Measurements from ENCODE around the gene DNAI4.

DNA sequence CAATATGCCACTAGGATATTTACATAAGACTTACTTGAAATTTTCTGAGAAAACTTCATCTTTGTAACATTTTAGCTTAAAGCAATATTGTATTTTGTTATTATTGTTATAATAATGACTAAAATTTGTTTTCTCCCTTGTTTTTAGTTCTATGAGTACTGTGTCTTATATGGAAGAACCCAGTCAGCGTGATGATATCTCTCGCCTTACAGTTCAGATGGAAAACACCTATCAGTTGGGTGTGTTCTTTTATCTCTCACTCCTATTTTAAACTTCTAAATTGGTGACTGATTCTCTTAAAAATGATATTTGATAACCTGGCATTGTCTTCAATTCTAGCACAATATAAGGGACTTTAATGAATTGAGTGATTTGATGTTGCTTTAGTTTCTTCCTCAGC lies 154.4 kb downstream of the DNAI4 start:
- TF ChIP-seq, protein P1, sequence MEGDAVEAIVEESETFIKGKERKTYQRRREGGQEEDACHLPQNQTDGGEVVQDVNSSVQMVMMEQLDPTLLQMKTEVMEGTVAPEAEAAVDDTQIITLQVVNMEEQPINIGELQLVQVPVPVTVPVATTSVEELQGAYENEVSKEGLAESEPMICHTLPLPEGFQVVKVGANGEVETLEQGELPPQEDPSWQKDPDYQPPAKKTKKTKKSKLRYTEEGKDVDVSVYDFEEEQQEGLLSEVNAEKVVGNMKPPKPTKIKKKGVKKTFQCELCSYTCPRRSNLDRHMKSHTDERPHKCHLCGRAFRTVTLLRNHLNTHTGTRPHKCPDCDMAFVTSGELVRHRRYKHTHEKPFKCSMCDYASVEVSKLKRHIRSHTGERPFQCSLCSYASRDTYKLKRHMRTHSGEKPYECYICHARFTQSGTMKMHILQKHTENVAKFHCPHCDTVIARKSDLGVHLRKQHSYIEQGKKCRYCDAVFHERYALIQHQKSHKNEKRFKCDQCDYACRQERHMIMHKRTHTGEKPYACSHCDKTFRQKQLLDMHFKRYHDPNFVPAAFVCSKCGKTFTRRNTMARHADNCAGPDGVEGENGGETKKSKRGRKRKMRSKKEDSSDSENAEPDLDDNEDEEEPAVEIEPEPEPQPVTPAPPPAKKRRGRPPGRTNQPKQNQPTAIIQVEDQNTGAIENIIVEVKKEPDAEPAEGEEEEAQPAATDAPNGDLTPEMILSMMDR (IDR thresholded peaks at IDR 0.05), result no peak
- TF ChIP-seq POLR2A (IDR thresholded peaks at IDR 0.05), result no peak

Data from body of pancreas (tissue), 4 donors.